Tibial nerve (tissue), 4 donors: ENCODE results near the gene ALKBH7. TPM values are rescaled to one million over a fixed set of nuclear protein-coding genes. Genes with fewer than 3 reads are reported as not detected.

Source experiments
- DNase-seq, 2 donors: peaks; one replicate each; pipeline ENCODE4 v3.0.0-alpha.2; 2019; ENCODE audit warnings: low spot score in 2 of 2
- H3K27ac ChIP-seq, 4 donors: fragments of 200-600 bp; sonication (generic) in 3 of 4; one replicate each; pipeline ENCODE4 v1.5.1; 2017 to 2019; ENCODE audit warnings: mild to moderate bottlenecking in 1 of 4
- H3K27me3 ChIP-seq, 2 donors: fragments of 200-600 bp; sonication (generic) in 1 of 2; one replicate each; pipeline versions ENCODE4 v1.5.1 to v1.6.0; 2017 to 2019
- H3K36me3 ChIP-seq, 3 donors: fragments of 200-600 bp; sonication (generic); one replicate each; pipeline ENCODE4 v1.5.1; 2018 to 2019
- H3K4me1 ChIP-seq, 4 donors: fragments of 200-600 bp; sonication (generic) in 3 of 4; one replicate each; pipeline ENCODE4 v1.5.1; 2017 to 2019
- H3K4me3 ChIP-seq, 4 donors: fragments of 200-600 bp; sonication (generic) in 3 of 4; one replicate each; pipeline ENCODE4 v1.5.1; 2017 to 2019; ENCODE audit warnings: mild to moderate bottlenecking in 1 of 4, moderate library complexity in 1 of 4
- H3K9me3 ChIP-seq, 4 donors: fragments of 200-600 bp; sonication (generic) in 3 of 4; one replicate each; pipeline ENCODE4 v1.5.1; 2017 to 2019
- CTCF ChIP-seq, 5 experiments: fragments of 200-600 bp in 3 of 5; fragments of 450-650 bp in 2 of 5; sonication (generic) in 3 of 5; IDR thresholded peaks; one replicate each; pipeline ENCODE4 v1.5.1; 2016 to 2019; ENCODE audit warnings: antibody characterized with exemption in 5 of 5, mild to moderate bottlenecking in 3 of 5, moderate library complexity in 2 of 5
- EP300 ChIP-seq, 2 donors: sonication (generic); formaldehyde crosslinking; IDR thresholded peaks; one replicate each; pipeline ENCODE4 v1.6.1; 2017; ENCODE audit warnings: antibody characterized with exemption in 2 of 2, mild to moderate bottlenecking in 1 of 2
- POLR2A ChIP-seq, 2 donors: fragments of 450-650 bp; IDR thresholded peaks; one replicate each; pipeline ENCODE4 v1.6.1; 2017; ENCODE audit warnings: antibody characterized with exemption in 2 of 2, mild to moderate bottlenecking in 2 of 2, moderate library complexity in 2 of 2
- WGBS, 2 donors: methylation state at CpG; one replicate each; pipeline ENCODE4 v1.1.5; 2018; 5-methylcytosine and 5-hydroxymethylcytosine counted together
- total RNA-seq, 4 donors: library from RNA; depleted of rRNA; stranded (reverse); fragments of >200 nt; gene quantifications; one replicate each; pipeline ENCODE4 v1.1.0, GENCODE V29; 2016

ALKBH7 gene
- total RNA-seq, 4 donors from 2014 or later: 54.0 to 77.6 (median 70.4) TPM

GRCh38 chr19:6402058-6402457 is 29.5 kb downstream of the ALKBH7 start:
- H3K9me3 ChIP-seq: no peaks in the 10 kb centered on the region
- 88 to 93% methylated on average over 10 of the region's 10 CpGs for WGBS, 2 donors
- no peaks in the 10 kb centered on the region for H3K36me3 ChIP-seq
- no peak for DNase-seq
- H3K4me3 ChIP-seq: no peak overlapping the region
- peak overlapping the region in 1 of 4 donors; percentile 26 for H3K27ac ChIP-seq
- H3K4me1 ChIP-seq: peaks cover 0 to 12% (median 4%) of the 10 kb centered on the region in 4 donors
- no peaks in the 10 kb centered on the region for H3K27me3 ChIP-seq
- no peak for TF ChIP-seq EP300 (IDR thresholded peaks at IDR 0.05)
- TF ChIP-seq POLR2A (IDR thresholded peaks at IDR 0.05): no peak
- no peak for TF ChIP-seq CTCF (IDR thresholded peaks at IDR 0.05)

GRCh38 chr19:6402837-6403608 is 30.4 kb downstream of the ALKBH7 start:
- H3K27me3 ChIP-seq: no peaks in the 10 kb centered on the region
- 25 to 29% methylated on average over 21 to 22 of the region's 22 CpGs for WGBS, 2 donors
- H3K4me1 ChIP-seq: peaks cover 0 to 12% (median 4%) of the 10 kb centered on the region in 4 donors
- H3K36me3 ChIP-seq: no peaks in the 10 kb centered on the region
- H3K4me3 ChIP-seq: no peak overlapping the region
- no peaks in the 10 kb centered on the region for H3K9me3 ChIP-seq
- peak overlapping the region in 3 of 4 donors; percentile 24 to 68 (median 63) for H3K27ac ChIP-seq
- TF ChIP-seq POLR2A (IDR thresholded peaks at IDR 0.05) (no peak), EP300 (IDR thresholded peaks at IDR 0.05) (no peak), CTCF (IDR thresholded peaks at IDR 0.05) (no peak)
- DNase-seq: no peak

- WGBS, 2 donors: 84 to 85% methylated on average over 5 of the region's 5 CpGs
- Histone ChIP-seq H3K9me3 (no peaks in the 10 kb centered on the region), H3K27ac (no peak overlapping the region), H3K4me3 (no peak overlapping the region), H3K36me3 (no peaks in the 10 kb centered on the region), H3K4me1 (peaks cover 0 to 12% (median 4%) of the 10 kb centered on the region in 4 donors), H3K27me3 (no peaks in the 10 kb centered on the region)
- TF ChIP-seq POLR2A (IDR thresholded peaks at IDR 0.05) (no peak), CTCF (IDR thresholded peaks at IDR 0.05) (no peak), EP300 (IDR thresholded peaks at IDR 0.05) (no peak)
- DNase-seq: no peak
Measured at GRCh38 chr19:6406401-6406800, 33.8 kb downstream of the ALKBH7 start.

GRCh38 chr19:6409346-6409745 is 36.8 kb downstream of the ALKBH7 start:
- no peak overlapping the region for H3K4me3 ChIP-seq
- peaks cover 0 to 18% (median 11%) of the 10 kb centered on the region in 4 donors for H3K4me1 ChIP-seq
- TF ChIP-seq EP300 (IDR thresholded peaks at IDR 0.05): no peak
- H3K9me3 ChIP-seq: no peaks in the 10 kb centered on the region
- DNase-seq: no peak
- no peak overlapping the region for H3K27ac ChIP-seq
- no peaks in the 10 kb centered on the region for H3K27me3 ChIP-seq
- peaks cover 0 to 6% (median 0%) of the 10 kb centered on the region in 3 donors for H3K36me3 ChIP-seq
- WGBS, 2 donors: 88 to 97% methylated on average over 6 of the region's 6 CpGs

GRCh38 chr19:6412061-6412446 is 39.5 kb downstream of the ALKBH7 start:
- H3K27ac ChIP-seq: peak overlapping the region in 1 of 4 donors; percentile 57
- 65 to 71% methylated on average over 12 of the region's 12 CpGs for WGBS, 2 donors
- TF ChIP-seq EP300 (IDR thresholded peaks at IDR 0.05) (no peak), POLR2A (IDR thresholded peaks at IDR 0.05) (no peak), CTCF (IDR thresholded peaks at IDR 0.05) (no peak)

More at GRCh38 chr19:6412061-6412446, 39.5 kb downstream of the ALKBH7 start:
- DNase-seq: no peak
- Histone ChIP-seq H3K4me1 (peaks cover 0 to 26% (median 11%) of the 10 kb centered on the region in 4 donors), H3K4me3 (no peak overlapping the region), H3K27me3 (no peaks in the 10 kb centered on the region), H3K36me3 (peaks cover 7 to 34% (median 25%) of the 10 kb centered on the region in 3 donors), H3K9me3 (no peaks in the 10 kb centered on the region)
